Suprapubic skin (tissue), 3 donors: Measurements from ENCODE around the gene TACC3.

Source experiments
- POLR2A ChIP-seq, 2 donors: fragments of 450-650 bp; IDR thresholded peaks; one replicate each; pipeline ENCODE4 v1.6.1; 2017; ENCODE audit warnings: antibody characterized with exemption in 2 of 2, mild to moderate bottlenecking in 2 of 2, moderate library complexity in 2 of 2
- TF ChIP-seq, protein P1 (sequence below), 2 donors: fragments of 200-600 bp in 1 of 2; fragments of 450-650 bp in 1 of 2; sonication (generic) in 1 of 2; IDR thresholded peaks; one replicate each; pipeline ENCODE4 v1.5.1; 2016 to 2019; ENCODE audit warnings: antibody characterized with exemption in 2 of 2, mild to moderate bottlenecking in 1 of 2, moderate library complexity in 1 of 2

DNA sequence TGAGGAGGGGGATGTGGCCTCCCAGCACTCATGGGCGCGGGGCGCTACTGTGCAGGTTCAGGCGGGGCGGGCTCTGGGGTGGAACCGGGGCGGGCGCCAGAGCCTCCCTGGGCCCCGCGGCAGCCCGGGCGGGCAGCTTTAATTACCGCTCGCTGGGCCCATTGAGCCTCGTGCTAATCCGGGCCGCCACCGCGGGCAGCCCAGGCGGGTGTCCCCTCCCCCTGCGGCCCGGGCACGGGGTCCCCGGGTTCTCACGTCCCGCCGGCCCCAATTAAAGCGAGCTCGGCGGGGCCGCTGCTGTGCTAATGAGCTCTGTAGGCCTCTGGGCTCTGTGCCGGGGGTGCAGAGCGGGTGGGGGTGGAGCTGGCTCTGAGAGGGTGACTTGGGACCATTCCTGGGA, 48.9 kb downstream of the TACC3 start:
- TF ChIP-seq, protein P1, sequence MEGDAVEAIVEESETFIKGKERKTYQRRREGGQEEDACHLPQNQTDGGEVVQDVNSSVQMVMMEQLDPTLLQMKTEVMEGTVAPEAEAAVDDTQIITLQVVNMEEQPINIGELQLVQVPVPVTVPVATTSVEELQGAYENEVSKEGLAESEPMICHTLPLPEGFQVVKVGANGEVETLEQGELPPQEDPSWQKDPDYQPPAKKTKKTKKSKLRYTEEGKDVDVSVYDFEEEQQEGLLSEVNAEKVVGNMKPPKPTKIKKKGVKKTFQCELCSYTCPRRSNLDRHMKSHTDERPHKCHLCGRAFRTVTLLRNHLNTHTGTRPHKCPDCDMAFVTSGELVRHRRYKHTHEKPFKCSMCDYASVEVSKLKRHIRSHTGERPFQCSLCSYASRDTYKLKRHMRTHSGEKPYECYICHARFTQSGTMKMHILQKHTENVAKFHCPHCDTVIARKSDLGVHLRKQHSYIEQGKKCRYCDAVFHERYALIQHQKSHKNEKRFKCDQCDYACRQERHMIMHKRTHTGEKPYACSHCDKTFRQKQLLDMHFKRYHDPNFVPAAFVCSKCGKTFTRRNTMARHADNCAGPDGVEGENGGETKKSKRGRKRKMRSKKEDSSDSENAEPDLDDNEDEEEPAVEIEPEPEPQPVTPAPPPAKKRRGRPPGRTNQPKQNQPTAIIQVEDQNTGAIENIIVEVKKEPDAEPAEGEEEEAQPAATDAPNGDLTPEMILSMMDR (IDR thresholded peaks at IDR 0.05) = no peak
- TF ChIP-seq POLR2A (IDR thresholded peaks at IDR 0.05) = no peak
